ENCODE data around the gene ZNF213.

- TF ChIP-seq CTCF (conservative IDR thresholded peaks at IDR 0.05; ENCODE audit: low read length) (no peak), EZH2phosphoT487 (IDR thresholded peaks at IDR 0.05; ENCODE audit: borderline replicate concordance) (no peak)
These were observed 23.2 kb downstream of the ZNF213 start for GRCh38 chr16:3158026-3158509.
